Ishikawa (cell line): ENCODE measurements around the gene HOXC13.

ENCODE experiments used
- CEBPB ChIP-seq: IDR thresholded peaks from 2 replicates; pipeline ENCODE4 v1.6.1; 2012
- CREB1 ChIP-seq: IDR thresholded peaks from 2 replicates; pipeline ENCODE4 v1.6.1; 2012; ENCODE audit warnings: low read depth
- EGR1 ChIP-seq: IDR thresholded peaks from 2 replicates; pipeline ENCODE4 v1.6.1; 2012
- EP300 ChIP-seq: IDR thresholded peaks from 2 replicates; pipeline ENCODE4 v1.6.1; 2012; ENCODE audit warnings: borderline replicate concordance
- FOXM1 ChIP-seq: IDR thresholded peaks from 2 replicates; pipeline ENCODE4 v1.6.1; 2012; ENCODE audit warnings: low read depth, borderline replicate concordance
- MAX ChIP-seq: IDR thresholded peaks from 2 replicates; pipeline ENCODE4 v1.6.1; 2012
- NFIC ChIP-seq: IDR thresholded peaks from 2 replicates; pipeline ENCODE4 v1.6.1; 2012
- RAD21 ChIP-seq: IDR thresholded peaks from 2 replicates; pipeline ENCODE4 v1.6.1; 2012; ENCODE audit warnings: low read depth
- REST ChIP-seq: IDR thresholded peaks from 2 replicates; pipeline ENCODE4 v1.6.1; 2012; ENCODE audit warnings: low read depth, mild to moderate bottlenecking
- TAF1 ChIP-seq: IDR thresholded peaks from 2 replicates; pipeline ENCODE4 v1.6.1; 2012; ENCODE audit warnings: low read depth, mild to moderate bottlenecking
- TCF12 ChIP-seq: IDR thresholded peaks from 2 replicates; pipeline ENCODE4 v1.6.1; 2012; ENCODE audit warnings: low read depth
- TEAD4 ChIP-seq: IDR thresholded peaks from 2 replicates; pipeline ENCODE4 v1.6.1; 2012
- USF1 ChIP-seq: IDR thresholded peaks from 2 replicates; pipeline ENCODE4 v1.6.1; 2012
- YY1 ChIP-seq: IDR thresholded peaks from 2 replicates; pipeline ENCODE4 v1.6.1; 2012; ENCODE audit warnings: low read depth
- ZBTB7A ChIP-seq: IDR thresholded peaks from 2 replicates; pipeline ENCODE4 v1.6.1; 2012; ENCODE audit warnings: low read depth

HOXC13 gene

GRCh38 chr12:53976172-53976822, 37.7 kb downstream of the HOXC13 start:
- TF ChIP-seq FOXM1, result no peak
- TF ChIP-seq TCF12, result no peak
- no peak for TF ChIP-seq USF1
- TF ChIP-seq EGR1, result no peak
- TF ChIP-seq REST, result no peak
- no peak for TF ChIP-seq TAF1
- no peak for TF ChIP-seq RAD21
- no peak for TF ChIP-seq TEAD4
- TF ChIP-seq NFIC, result no peak
- TF ChIP-seq EP300, result no peak
- TF ChIP-seq CREB1, result no peak
- no peak for TF ChIP-seq CEBPB
- no peak for TF ChIP-seq YY1
- no peak for TF ChIP-seq MAX
- TF ChIP-seq ZBTB7A, result no peak

- TF ChIP-seq NFIC (no peak), REST (no peak), YY1 (no peak), TCF12 (no peak), ZBTB7A (no peak), RAD21 (no peak), FOXM1 (no peak), TEAD4 (no peak), CEBPB (no peak), EGR1 (no peak), EP300 (no peak)
Observed at GRCh38 chr12:53976823-53977595, 38.4 kb downstream of the HOXC13 start.

GRCh38 chr12:53977596-53978445, 39.2 kb downstream of the HOXC13 start:
- TF ChIP-seq TEAD4 (no peak), USF1 (no peak)

- TF ChIP-seq YY1, result no peak
Observed at GRCh38 chr12:53978477-53979356, 40.1 kb downstream of the HOXC13 start.

GRCh38 chr12:53980104-53980801, 41.6 kb downstream of the HOXC13 start:
- TF ChIP-seq FOXM1 (no peak), TAF1 (no peak), RAD21 (no peak), TCF12 (no peak), CREB1 (no peak), ZBTB7A (no peak), REST (no peak), YY1 (no peak), NFIC (no peak), EGR1 (no peak), TEAD4 (no peak), USF1 (no peak), MAX (no peak), CEBPB (no peak), EP300 (no peak)
